ENCODE measurements around the gene ETV6. TPM values are rescaled to one million over a fixed set of nuclear protein-coding genes. Genes with fewer than 3 reads are reported as not detected.

ETV6 gene
- total RNA-seq, 1 experiment from 2014 or later, result 17.2 TPM

DNA sequence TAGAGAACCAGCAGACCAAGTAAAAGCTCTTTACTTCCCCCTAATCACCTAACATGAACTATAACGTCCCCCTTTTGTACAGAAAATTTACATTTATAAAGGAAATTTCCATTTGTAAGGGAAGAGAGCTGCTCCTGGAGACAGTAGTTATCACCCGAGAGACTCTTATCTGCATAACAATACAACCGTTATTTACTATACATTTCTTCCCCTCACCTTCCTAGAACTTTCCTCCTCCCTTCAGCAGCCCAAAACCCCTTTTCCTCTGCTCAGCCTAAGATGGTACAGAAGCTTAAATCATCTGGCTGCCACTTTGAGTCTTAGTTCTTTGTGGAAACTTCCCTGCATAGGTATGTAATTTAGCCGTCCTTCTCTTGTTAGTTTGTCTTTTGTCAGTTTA lies 40.4 kb upstream of the ETV6 start:
- Histone ChIP-seq H3K27me3 (ENCODE audit: control insufficient read depth, insufficient read depth, low read length) (no peaks in the 10 kb centered on the region), H3K9me3 (ENCODE audit: control insufficient read depth, insufficient read depth, low read depth, low read length) (no peaks in the 10 kb centered on the region), H3K36me3 (ENCODE audit: control insufficient read depth, insufficient read depth, low read length) (no peaks in the 10 kb centered on the region), H3K4me1 (ENCODE audit: control insufficient read depth, insufficient read depth, low read length) (no peaks in the 10 kb centered on the region), H3K27ac (ENCODE audit: low read length) (no peak overlapping the region), H3K4me3 (ENCODE audit: low read depth in 2 of 2, low read length in 2 of 2) (no peak overlapping the region)
- in situ Hi-C loops (cut with HindIII; ENCODE audit: low pct_unique_long_range_greater_than_20kb, low sequenced_read_pairs), result no loop called here
- intact Hi-C loops (cut with micrococcal nuclease; ENCODE audit: unreplicated experiment), result no loop called here
- TF ChIP-seq CTCF (IDR thresholded peaks at IDR 0.05), result no peak
- DNase-seq (ENCODE audit: low read depth, low spot score), result no peak
- no TSS peak for BruUV-seq (replicated peaks)
- CTCF ChIA-PET, result no interaction called here
- no peak for ATAC-seq
- POLR2A ChIA-PET, result no interaction called here

- Histone ChIP-seq H3K9me3 (ENCODE audit: control insufficient read depth, insufficient read depth, low read depth, low read length) (no peaks in the 10 kb centered on the region), H3K4me3 (ENCODE audit: low read depth in 2 of 2, low read length in 2 of 2) (no peak overlapping the region), H3K36me3 (ENCODE audit: control insufficient read depth, insufficient read depth, low read length) (no peaks in the 10 kb centered on the region), H3K27ac (ENCODE audit: low read length) (no peak overlapping the region), H3K4me1 (ENCODE audit: control insufficient read depth, insufficient read depth, low read length) (no peaks in the 10 kb centered on the region), H3K27me3 (ENCODE audit: control insufficient read depth, insufficient read depth, low read length) (no peaks in the 10 kb centered on the region)
- ATAC-seq, result no peak
- in situ Hi-C loops (cut with HindIII; ENCODE audit: low pct_unique_long_range_greater_than_20kb, low sequenced_read_pairs) (no loop called here), intact Hi-C loops (cut with micrococcal nuclease; ENCODE audit: unreplicated experiment) (no loop called here)
- DNase-seq (ENCODE audit: low read depth, low spot score), result no peak
- CTCF ChIA-PET, result no interaction called here
- POLR2A ChIA-PET, result no interaction called here
- TF ChIP-seq REST (IDR thresholded peaks at IDR 0.05; ENCODE audit: insufficient read depth in 1 of 2, low read depth in 2 of 2, low read length in 1 of 2), result no peak
- TF ChIP-seq CTCF (IDR thresholded peaks at IDR 0.05), result no peak
- no peak for TF ChIP-seq POLR2AphosphoS5 (IDR thresholded peaks at IDR 0.05; ENCODE audit: low read depth, low read length)
- no peak for TF ChIP-seq SIN3A (IDR thresholded peaks at IDR 0.05; ENCODE audit: borderline replicate concordance, insufficient read depth, low read depth, low read length)
- no peak for TF ChIP-seq TCF7L2 (IDR thresholded peaks at IDR 0.05; ENCODE audit: low read depth, low read length)
- no TSS peak for BruUV-seq (replicated peaks)
Observed at GRCh38 chr12:11615481-11615880, 34.0 kb upstream of the ETV6 start.

DNA sequence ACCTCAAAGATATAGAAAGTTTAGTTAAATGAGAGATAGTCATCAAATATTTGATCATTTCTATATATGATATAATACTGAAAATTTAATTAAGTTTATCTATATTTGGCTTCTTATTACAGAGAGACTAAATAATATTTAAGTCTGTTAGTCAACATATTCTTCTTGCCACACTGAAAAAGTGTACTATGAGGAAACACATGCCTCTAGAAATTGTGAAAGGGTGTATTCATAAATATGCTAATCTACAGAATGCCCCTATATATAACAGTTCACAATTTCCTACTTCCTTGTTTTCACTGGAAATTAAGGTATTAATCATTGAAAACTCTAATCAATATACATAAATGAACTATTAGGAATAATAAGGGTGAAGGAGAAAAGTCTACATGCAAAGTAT lies 31.4 kb upstream of the ETV6 start:
- BruUV-seq (replicated peaks), result no TSS peak
- Histone ChIP-seq H3K4me1 (ENCODE audit: control insufficient read depth, insufficient read depth, low read length) (no peaks in the 10 kb centered on the region), H3K9me3 (ENCODE audit: control insufficient read depth, insufficient read depth, low read depth, low read length) (no peaks in the 10 kb centered on the region), H3K27ac (ENCODE audit: low read length) (no peak overlapping the region), H3K27me3 (ENCODE audit: control insufficient read depth, insufficient read depth, low read length) (no peaks in the 10 kb centered on the region), H3K4me3 (ENCODE audit: low read depth in 2 of 2, low read length in 2 of 2) (no peak overlapping the region), H3K36me3 (ENCODE audit: control insufficient read depth, insufficient read depth, low read length) (no peaks in the 10 kb centered on the region)
- intact Hi-C loops (cut with micrococcal nuclease; ENCODE audit: unreplicated experiment), result no loop called here
- in situ Hi-C loops (cut with HindIII; ENCODE audit: low pct_unique_long_range_greater_than_20kb, low sequenced_read_pairs), result no loop called here
- POLR2A ChIA-PET, result no interaction called here
- TF ChIP-seq SIN3A (IDR thresholded peaks at IDR 0.05; ENCODE audit: borderline replicate concordance, insufficient read depth, low read depth, low read length), result no peak
- no peak for TF ChIP-seq REST (IDR thresholded peaks at IDR 0.05; ENCODE audit: insufficient read depth in 1 of 2, low read depth in 2 of 2, low read length in 1 of 2)
- no peak for TF ChIP-seq CTCF (IDR thresholded peaks at IDR 0.05)
- TF ChIP-seq POLR2AphosphoS5 (IDR thresholded peaks at IDR 0.05; ENCODE audit: low read depth, low read length), result no peak
- no peak for TF ChIP-seq TCF7L2 (IDR thresholded peaks at IDR 0.05; ENCODE audit: low read depth, low read length)
- CTCF ChIA-PET, result no interaction called here
- ATAC-seq, result no peak
- no peak for DNase-seq (ENCODE audit: low read depth, low spot score)

All from Panc1 (cell line).